MCF 10A (cell line): ENCODE data around the gene ARL4D. TPM values are rescaled to one million over a fixed set of nuclear protein-coding genes. Genes with fewer than 3 reads are reported as not detected.
"Not testable (repeated sequence)": the region's sequence is repeated elsewhere in the genome, so short reads cannot be mapped to it uniquely, and the experiment has no call there.

Source experiments
- BruUV-seq: library from RNA; stranded (reverse); fragments of 400-500 nt; replicated peaks from 2 replicates; lab custom pipeline; 2021; lab: Mats Ljungman, UMichigan
- CTCF ChIA-PET: fragments of 300-600 bp; sonication (Branson Sonifier 250); formaldehyde crosslinking; extraction: SDS; loops from one replicate; lab custom pipeline; 2021; ENCODE audit warnings: antibody characterized with exemption, inconsistent platforms; lab: Yijun Ruan, JAX
- POLR2A ChIA-PET: fragments of 300-600, 350-650 bp; sonication (Branson Sonifier 250); formaldehyde crosslinking; extraction: SDS; loops from one replicate; lab custom pipeline; 2020; ENCODE audit warnings: antibody characterized with exemption, inconsistent platforms; lab: Yijun Ruan, JAX
- DNase-seq: peaks from one replicate; pipeline ENCODE4 v3.0.0-alpha.2; 2018; ENCODE audit not compliant: unreplicated experiment
- H3K27ac Mint-ChIP-seq: one replicate; pipeline ENCODE4 v1.8.0; 2022; ENCODE audit warnings: mild to moderate bottlenecking, low read depth, mixed read lengths; ENCODE audit not compliant: unreplicated experiment
- H3K27me3 Mint-ChIP-seq: one replicate; pipeline ENCODE4 v1.8.0; 2022; ENCODE audit warnings: mixed read lengths; ENCODE audit not compliant: insufficient read depth, unreplicated experiment
- H3K36me3 Mint-ChIP-seq: one replicate; pipeline ENCODE4 v1.8.0; 2022; ENCODE audit warnings: mild to moderate bottlenecking, moderate library complexity, mixed read lengths; ENCODE audit not compliant: insufficient read depth, unreplicated experiment
- H3K4me1 Mint-ChIP-seq: one replicate; pipeline ENCODE4 v1.8.0; 2022; ENCODE audit warnings: mixed read lengths; ENCODE audit not compliant: insufficient read depth, unreplicated experiment
- H3K4me3 Mint-ChIP-seq: one replicate; pipeline ENCODE4 v1.8.0; 2022; ENCODE audit warnings: mild to moderate bottlenecking, moderate library complexity, mixed read lengths; ENCODE audit not compliant: unreplicated experiment
- H3K9me3 Mint-ChIP-seq: one replicate; pipeline ENCODE4 v1.8.0; 2022; ENCODE audit warnings: mixed read lengths; ENCODE audit not compliant: unreplicated experiment
- CTCF ChIP-seq: fragments of 200-600 bp; IDR thresholded peaks from one replicate; pipeline ENCODE4 v1.8.0; 2022; ENCODE audit warnings: antibody characterized with exemption, mild to moderate bottlenecking; ENCODE audit not compliant: unreplicated experiment
- intact Hi-C: fragments of 100-400 bp; cut with micrococcal nuclease; formaldehyde crosslinking; loops from 2 replicates; pipeline ENCODE4 v1.14.1; 2022
- total RNA-seq: library from RNA; stranded (reverse); gene quantifications from 2 replicates; pipeline ENCODE4 v1.2.3, GENCODE V29; 2022

The ARL4D gene
- total RNA-seq, 1 experiment from 2014 or later: 33.5 TPM

GRCh38 chr17:43392397-43392796, 6.4 kb upstream of the ARL4D start:
- intact Hi-C loops: loop anchor here (10.0 kb wide), 1 partner anchor 182 kb away; no protein-coding TSS in a partner anchor
- no peaks in the 10 kb centered on the region for H3K9me3 Mint-ChIP-seq
- BruUV-seq: no TSS peak
- no peak for TF ChIP-seq CTCF
- H3K36me3 Mint-ChIP-seq: peaks cover 7% of the 10 kb centered on the region
- DNase-seq: no peak
- ChIA-PET CTCF (interaction anchor here (0.7 to 15.1 kb wide), 6 partner anchors 12 to 126 kb away, joined by 3 to 374 read pairs (median 4); partner anchors contain the start of gene DHX8), POLR2A (interaction anchor here (1.5 to 23.4 kb wide), 6 partner anchors 9 to 91 kb away, joined by 3 to 654 read pairs (median 221); partner anchors contain the start of gene DHX8)
- peaks cover 16% of the 10 kb centered on the region for H3K4me1 Mint-ChIP-seq
- no peak overlapping the region for H3K27ac Mint-ChIP-seq
- H3K4me3 Mint-ChIP-seq: no peak overlapping the region
- H3K27me3 Mint-ChIP-seq: no peaks in the 10 kb centered on the region

DNA sequence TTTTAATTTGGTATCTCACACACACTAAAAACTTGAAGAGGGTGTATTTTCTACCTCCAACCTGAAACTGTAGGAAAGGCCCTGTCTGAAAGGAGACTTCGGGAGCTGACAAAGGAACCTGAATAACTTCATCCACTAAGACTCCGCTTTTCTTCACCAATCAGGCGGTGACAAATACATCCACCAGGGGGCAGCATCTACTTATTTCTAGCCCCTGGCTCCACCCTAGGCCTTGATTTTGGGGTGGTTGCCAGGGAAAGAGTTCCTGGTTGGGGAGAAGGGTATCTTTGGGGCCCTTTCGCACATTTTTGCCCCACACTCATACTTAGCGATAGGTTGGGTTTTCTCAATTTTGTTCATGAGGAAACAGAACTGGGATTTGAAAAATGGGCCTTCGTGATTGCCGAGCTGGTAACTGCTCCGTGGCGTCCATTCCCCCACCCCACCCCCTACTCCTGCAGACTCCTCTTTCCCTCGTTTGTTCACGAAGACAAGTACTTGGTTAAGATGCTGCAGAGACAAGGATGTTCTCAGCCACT, 4.8 kb upstream of the ARL4D start:
- Mint-ChIP-seq H3K4me1 (peaks cover 19% of the 10 kb centered on the region), H3K4me3 (no peak overlapping the region), H3K27me3 (no peaks in the 10 kb centered on the region), H3K36me3 (peaks cover 7% of the 10 kb centered on the region), H3K9me3 (no peaks in the 10 kb centered on the region), H3K27ac (no peak overlapping the region)
- peak; percentile 92 for DNase-seq
- ChIA-PET POLR2A (interaction anchor here (0.6 to 23.4 kb wide), 14 partner anchors 8 to 90 kb away, joined by 3 to 654 read pairs (median 6); partner anchors contain the start of gene DHX8), CTCF (interaction anchor here (0.5 to 15.1 kb wide), 29 partner anchors 11 to 282 kb away, joined by 3 to 374 read pairs (median 5); partner anchors contain the start of gene DHX8)
- intact Hi-C loops: loop anchor here (1.0 to 10.0 kb wide), 2 partner anchors 89 to 181 kb away; partner anchors contain the start of gene DHX8
- TF ChIP-seq CTCF: peak; percentile 79
- no TSS peak for BruUV-seq

DNA sequence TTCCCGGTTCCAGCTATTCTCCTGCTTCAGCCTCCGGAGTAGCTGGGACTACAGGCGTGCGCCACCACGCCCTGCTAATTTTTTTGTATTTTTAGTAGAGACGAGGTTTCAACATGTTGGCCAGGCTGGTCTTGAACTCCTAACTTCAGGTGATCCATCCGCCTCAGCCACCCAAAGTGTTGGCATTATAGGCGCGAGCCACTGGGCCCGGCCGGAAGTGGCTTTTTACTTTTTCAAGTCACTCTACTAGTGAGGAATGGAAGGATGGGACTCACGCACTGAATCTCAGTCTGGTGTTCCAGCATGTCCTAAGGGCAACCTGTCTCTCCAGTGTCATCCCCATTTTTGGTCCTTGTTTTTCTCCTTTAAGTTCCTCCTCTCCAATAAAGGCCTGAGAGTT, 4.1 kb upstream of the ARL4D start:
- intact Hi-C loops: loop anchor here (1.0 to 10.0 kb wide), 2 partner anchors 89 to 180 kb away; partner anchors contain the start of gene DHX8
- CTCF ChIA-PET: interaction anchor here (0.5 to 15.1 kb wide), 23 partner anchors 10 to 165 kb away, joined by 3 to 374 read pairs (median 6); partner anchors contain the start of gene DHX8

GRCh38 chr17:43395165-43395564, 3.6 kb upstream of the ARL4D start:
- no peaks in the 10 kb centered on the region for H3K27me3 Mint-ChIP-seq
- peaks cover 11% of the 10 kb centered on the region for H3K4me1 Mint-ChIP-seq
- no TSS peak for BruUV-seq
- ChIA-PET CTCF (interaction anchor here (0.5 to 15.1 kb wide), 8 partner anchors 10 to 87 kb away, joined by 3 to 374 read pairs (median 18); partner anchors contain the start of gene DHX8), POLR2A (interaction anchor here (2.0 to 23.4 kb wide), 7 partner anchors 19 to 88 kb away, joined by 6 to 654 read pairs (median 64); partner anchors contain the start of gene DHX8)
- TF ChIP-seq CTCF: no peak
- H3K36me3 Mint-ChIP-seq: peaks cover 15% of the 10 kb centered on the region
- H3K27ac Mint-ChIP-seq: no peak overlapping the region
- DNase-seq: no peak
- H3K4me3 Mint-ChIP-seq: no peak overlapping the region
- intact Hi-C loops: loop anchor here (10.0 kb wide), 1 partner anchor 180 kb away; no protein-coding TSS in a partner anchor
- H3K9me3 Mint-ChIP-seq: no peaks in the 10 kb centered on the region

More for the DNA sequence above, 4.1 kb upstream of the ARL4D start:
- not testable (repeated sequence) for H3K27ac Mint-ChIP-seq, H3K9me3 Mint-ChIP-seq, DNase-seq, H3K27me3 Mint-ChIP-seq, H3K4me3 Mint-ChIP-seq, BruUV-seq
- peaks cover 10% of the 10 kb centered on the region for H3K36me3 Mint-ChIP-seq
- POLR2A ChIA-PET: interaction anchor here (0.8 to 23.4 kb wide), 10 partner anchors 15 to 89 kb away, joined by 3 to 654 read pairs (median 20); partner anchors contain the start of gene DHX8
- peaks cover 16% of the 10 kb centered on the region for H3K4me1 Mint-ChIP-seq
